Tibial nerve (tissue), 4 donors: ENCODE data around the gene SLC25A21.

Experiments used
- EP300 ChIP-seq, 2 donors: sonication (generic); formaldehyde crosslinking; IDR thresholded peaks; one replicate each; pipeline ENCODE4 v1.6.1; 2017; ENCODE audit warnings: antibody characterized with exemption in 2 of 2, mild to moderate bottlenecking in 1 of 2
- POLR2A ChIP-seq, 2 donors: fragments of 450-650 bp; IDR thresholded peaks; one replicate each; pipeline ENCODE4 v1.6.1; 2017; ENCODE audit warnings: antibody characterized with exemption in 2 of 2, mild to moderate bottlenecking in 2 of 2, moderate library complexity in 2 of 2
- TF ChIP-seq, protein P1 (sequence below), 5 experiments: fragments of 200-600 bp in 3 of 5; fragments of 450-650 bp in 2 of 5; sonication (generic) in 3 of 5; IDR thresholded peaks; one replicate each; pipeline ENCODE4 v1.5.1; 2016 to 2019; ENCODE audit warnings: antibody characterized with exemption in 5 of 5, mild to moderate bottlenecking in 3 of 5, moderate library complexity in 2 of 5

DNA sequence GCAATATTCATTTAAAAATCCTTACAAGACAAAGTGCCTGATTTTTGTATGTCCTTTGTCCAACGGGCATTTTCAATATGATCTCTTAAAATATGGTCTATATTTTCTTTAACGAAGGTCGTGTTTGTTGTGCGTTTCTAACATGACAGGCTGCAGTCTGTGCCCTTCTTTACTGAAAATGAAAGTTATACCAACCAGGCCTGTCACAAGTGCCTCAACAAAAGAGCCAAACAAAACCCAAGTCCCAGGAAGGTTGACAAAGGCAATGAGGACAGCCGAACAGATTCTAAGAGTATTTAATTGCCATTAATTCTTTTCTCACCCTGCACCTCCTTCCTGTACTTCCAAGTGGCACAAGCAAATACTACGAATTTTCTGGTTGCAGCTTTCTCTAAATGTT, 496.8 kb downstream of the SLC25A21 start:
- TF ChIP-seq, protein P1, sequence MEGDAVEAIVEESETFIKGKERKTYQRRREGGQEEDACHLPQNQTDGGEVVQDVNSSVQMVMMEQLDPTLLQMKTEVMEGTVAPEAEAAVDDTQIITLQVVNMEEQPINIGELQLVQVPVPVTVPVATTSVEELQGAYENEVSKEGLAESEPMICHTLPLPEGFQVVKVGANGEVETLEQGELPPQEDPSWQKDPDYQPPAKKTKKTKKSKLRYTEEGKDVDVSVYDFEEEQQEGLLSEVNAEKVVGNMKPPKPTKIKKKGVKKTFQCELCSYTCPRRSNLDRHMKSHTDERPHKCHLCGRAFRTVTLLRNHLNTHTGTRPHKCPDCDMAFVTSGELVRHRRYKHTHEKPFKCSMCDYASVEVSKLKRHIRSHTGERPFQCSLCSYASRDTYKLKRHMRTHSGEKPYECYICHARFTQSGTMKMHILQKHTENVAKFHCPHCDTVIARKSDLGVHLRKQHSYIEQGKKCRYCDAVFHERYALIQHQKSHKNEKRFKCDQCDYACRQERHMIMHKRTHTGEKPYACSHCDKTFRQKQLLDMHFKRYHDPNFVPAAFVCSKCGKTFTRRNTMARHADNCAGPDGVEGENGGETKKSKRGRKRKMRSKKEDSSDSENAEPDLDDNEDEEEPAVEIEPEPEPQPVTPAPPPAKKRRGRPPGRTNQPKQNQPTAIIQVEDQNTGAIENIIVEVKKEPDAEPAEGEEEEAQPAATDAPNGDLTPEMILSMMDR (IDR thresholded peaks at IDR 0.05): no peak
- TF ChIP-seq POLR2A (IDR thresholded peaks at IDR 0.05) (no peak), EP300 (IDR thresholded peaks at IDR 0.05) (no peak)
